Right kidney (tissue), 1 donor: ENCODE results near the gene MCU.
"Not testable (repeated sequence)": the region's sequence is repeated elsewhere in the genome, so short reads cannot be mapped to it uniquely, and the experiment has no call there.

Experiments
- DNase-seq: peaks from one replicate; pipeline ENCODE4 v3.0.0-alpha.2; 2016

Gene MCU

DNA sequence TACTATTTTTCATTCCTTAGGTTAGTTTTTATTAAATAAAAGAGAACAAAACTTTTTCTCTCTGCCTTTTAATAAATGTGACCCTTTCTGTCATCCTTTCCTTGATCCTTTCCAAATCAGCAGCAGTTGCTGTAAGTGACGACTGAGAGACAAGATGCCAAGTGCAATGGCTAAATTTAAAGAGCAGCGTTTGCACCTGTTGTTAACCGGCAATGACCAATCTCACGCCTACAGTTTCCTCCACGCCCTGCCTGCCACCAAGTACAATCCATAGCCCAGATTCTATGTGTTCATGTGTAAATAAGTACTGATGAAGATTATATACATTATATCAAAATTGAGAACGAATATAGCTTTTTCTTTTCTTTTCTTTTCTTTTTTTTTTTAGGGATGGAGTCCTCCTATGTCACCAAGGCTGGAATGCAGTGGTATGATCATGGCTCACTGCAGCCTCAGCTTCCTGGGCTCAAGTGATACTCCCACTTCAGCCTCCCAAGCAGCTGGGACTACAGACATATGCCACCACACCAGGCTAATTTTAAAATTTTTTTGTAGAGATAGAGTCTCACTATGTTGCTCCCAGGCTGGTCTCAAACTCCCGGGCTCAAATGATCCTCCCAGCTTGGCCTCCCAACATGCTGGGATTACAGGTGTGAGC, 6.5 kb upstream of the MCU start:
- no peak for DNase-seq

DNA sequence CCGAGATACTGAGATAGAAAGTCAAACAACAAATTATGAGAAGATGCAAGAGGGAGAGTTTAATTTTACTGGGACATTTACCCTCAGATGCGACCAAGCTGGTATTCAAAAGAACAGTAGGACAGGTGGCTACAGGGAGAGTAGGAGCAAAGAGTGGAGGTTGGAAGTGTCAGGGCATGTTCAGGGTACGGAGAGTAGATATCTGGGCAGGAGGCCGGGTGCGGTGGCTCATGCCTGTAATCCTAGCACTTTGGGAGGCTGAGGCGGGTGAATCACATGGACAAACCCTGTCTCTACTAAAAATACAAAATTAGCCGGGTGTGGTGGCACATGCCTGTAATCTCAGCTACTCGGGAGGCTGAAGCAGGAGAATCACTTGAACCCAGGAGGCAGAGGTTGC, 5.5 kb upstream of the MCU start:
- not testable (repeated sequence) for DNase-seq

DNA sequence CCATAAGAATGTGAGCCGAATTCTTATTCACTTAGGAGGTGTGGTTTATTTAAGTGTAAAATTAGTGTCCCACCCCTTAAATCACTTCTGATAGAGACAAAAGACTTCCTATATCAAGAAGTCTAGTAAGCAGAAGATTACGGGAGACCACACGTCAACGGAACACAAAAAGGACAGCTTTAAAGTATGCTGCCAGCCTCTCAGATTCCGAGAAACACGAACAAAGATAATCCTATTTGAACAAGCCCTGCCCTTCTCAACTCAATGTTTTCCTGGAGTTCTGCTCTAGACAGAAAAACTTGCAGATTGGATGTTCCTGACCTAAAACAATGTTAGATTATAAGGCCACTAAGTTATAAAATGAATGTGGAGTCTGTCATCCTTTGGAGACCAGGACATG, 4.9 kb upstream of the MCU start:
- DNase-seq: no peak

GRCh38 chr10:72688208-72688651, 3.7 kb upstream of the MCU start:
- no peak for DNase-seq

DNA sequence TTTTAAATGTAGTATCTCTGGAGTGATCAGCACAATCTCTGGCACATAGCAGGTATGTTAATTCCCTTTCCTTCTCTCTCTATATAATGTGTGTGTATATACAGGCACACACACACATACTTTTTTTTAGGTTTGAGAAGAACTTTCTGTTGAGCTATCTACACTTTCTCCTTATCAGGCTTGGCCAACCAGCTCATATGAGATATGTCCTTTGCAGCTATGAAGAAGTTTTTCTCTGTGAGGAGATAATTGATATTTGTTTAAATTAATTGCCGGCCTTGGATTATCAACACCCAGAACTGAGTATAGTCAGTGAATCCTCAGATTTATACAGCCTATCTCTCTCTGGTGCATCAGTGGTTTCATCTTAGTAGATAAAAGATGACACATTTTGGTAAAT, 2.3 kb upstream of the MCU start:
- DNase-seq: no peak

DNA sequence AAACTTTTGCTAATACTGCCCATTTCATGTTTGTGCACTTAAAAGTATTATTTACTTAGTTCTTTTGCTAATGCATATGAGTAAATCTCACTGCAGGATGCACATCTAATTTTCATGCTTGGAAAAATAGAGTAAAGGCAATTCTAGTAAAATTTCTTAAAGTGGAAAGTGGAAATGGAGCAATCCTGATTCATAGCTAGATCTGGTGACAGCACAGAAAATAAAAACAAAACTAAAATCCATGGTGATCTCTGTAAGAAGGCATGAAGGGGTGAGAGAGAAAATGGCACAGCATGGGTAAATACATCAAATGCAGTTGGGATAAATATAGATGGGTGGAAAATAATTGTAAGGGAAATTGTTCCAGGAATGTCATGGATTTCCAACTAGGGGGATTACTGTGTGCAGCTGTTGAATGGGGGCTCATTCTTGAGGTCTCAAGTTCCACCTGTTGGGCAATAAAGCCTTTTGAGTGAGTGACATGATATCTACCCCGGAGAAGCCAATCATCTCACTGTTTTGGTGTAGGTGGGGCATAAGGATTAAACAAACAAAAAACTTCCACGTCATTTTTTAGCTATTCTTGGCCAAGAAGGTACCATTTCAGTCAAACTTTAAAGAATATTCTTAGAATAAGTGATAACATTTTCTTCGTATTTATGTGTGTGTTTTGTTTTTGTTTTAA, 1.7 kb upstream of the MCU start:
- no peak for DNase-seq

DNA sequence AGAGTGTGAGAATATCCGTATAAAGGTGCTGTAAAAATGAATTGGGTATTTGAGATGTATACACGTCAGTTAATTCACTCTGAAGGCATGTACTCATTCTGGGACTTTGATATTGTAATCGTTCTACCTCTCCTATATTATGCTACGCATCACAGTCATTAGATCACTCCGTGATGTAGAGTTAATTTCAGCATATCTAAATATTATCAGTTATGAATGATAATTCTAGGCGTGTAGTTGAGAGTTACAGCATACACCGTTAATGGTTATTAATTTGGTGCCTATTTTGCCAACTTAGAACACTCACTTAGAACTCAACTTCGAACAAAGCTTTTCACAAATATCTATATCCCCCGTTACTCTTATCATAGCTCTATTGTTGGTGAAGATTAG, 477 bp upstream of the MCU start:
- no peak for DNase-seq

DNA sequence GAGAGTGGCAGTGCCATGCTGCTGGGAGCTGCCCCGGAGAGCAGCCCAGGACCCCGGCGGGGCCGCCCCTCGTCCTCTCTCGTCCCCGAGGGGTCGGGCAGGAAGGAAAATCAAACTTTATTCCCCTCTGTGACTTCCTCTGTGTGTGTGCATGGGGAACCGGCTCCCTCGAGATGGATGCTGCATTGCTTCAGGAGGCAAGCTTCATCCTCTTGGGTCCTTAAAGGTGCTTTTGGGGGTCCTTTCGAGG, 726 bp downstream of the MCU start:
- no peak for DNase-seq

DNA sequence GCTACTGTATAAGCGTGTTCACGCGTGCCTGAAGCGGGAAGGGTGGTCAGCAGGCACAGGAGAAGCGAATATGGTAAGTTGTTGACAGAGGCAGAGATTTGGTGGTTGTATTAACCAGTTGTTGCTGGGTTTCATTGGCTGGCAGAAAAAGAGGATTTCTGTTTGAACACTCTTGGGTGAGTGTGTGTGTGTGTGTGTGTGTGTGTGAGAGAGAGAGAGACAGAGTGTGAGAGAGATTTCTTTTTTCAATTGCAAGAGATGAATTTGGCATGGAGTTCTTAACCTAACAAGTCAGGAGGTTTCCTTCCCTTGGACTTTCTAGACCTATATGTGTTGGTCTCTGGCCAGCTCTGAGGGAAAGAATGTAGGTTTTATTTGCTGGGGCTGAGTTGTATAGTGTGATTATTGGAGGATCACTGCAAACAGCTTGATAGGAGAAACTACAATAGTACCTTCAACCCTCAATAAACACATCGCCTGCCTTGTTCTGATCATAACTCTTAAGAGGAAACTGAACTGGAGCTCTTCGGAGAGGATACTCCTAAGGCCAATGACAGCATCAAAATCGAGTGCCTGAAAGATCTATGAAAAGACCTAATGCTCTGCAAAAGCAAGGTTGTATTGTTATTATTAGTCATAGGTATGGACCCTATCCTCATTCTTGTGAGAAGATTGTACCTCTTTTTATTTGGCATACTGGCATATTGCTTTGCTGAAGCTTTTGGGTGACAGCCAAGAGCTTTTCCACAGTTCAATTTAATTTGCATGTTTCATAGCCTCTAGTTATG, 1.2 kb downstream of the MCU start:
- no peak for DNase-seq

DNA sequence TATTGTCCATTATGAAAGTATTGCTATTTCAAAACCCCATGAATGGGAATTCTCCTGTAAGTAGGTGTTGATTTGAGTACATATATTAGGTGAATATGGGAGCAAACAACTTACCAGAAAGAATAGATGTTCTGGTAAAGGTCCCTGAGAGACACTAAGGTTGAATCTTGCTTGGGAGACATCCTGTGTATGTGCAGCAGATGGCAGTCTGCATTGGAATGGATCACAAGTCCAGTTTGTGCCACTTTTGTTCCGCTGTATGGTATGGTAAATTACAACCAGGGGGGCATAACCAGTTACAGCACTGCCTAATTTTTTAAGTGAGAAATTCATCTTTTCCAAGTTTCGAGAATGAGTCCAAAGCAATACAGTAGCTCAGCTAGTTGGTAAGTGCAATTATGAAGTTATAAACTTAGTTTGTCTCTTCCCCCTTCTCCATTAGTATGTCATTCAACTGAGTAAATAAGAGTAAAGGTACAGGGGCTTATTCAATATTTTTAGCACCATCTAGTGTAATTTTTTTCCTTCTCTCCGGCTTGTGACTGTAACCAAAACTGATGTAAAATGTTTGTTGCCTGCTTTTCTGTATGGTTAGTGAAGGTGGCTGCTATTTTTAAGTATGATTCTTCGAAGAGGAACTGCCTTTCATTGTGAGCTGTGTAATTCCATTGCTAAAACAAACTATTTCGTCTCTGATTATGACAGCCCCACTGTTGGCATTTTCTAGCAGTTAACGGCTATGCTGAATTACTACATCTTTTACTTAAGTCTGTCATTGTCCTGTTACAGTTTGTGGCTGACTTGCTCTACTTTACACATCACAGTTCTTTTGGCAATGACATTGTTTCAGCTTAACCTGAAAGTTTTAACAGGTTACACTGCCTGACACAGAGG, 2.8 kb downstream of the MCU start:
- no peak for DNase-seq

- DNase-seq: no peak
Measured at GRCh38 chr10:72695496-72695895, 3.6 kb downstream of the MCU start.

GRCh38 chr10:72697716-72698115, 5.8 kb downstream of the MCU start:
- no peak for DNase-seq

- not testable (repeated sequence) for DNase-seq
Measured at GRCh38 chr10:72702465-72702864, 10.5 kb downstream of the MCU start.

GRCh38 chr10:72702868-72703581, 11.1 kb downstream of the MCU start:
- no peak for DNase-seq

GRCh38 chr10:72704117-72704516, 12.2 kb downstream of the MCU start:
- DNase-seq: no peak

- DNase-seq: no peak
Measured at GRCh38 chr10:72709041-72709440, 17.1 kb downstream of the MCU start.

- DNase-seq: no peak
Measured at GRCh38 chr10:72712136-72712535, 20.2 kb downstream of the MCU start.

GRCh38 chr10:72719941-72720592, 28.1 kb downstream of the MCU start:
- DNase-seq: no peak

GRCh38 chr10:72720814-72721660, 29.1 kb downstream of the MCU start:
- DNase-seq: no peak

- DNase-seq: no peak
Measured at GRCh38 chr10:72727130-72727529, 35.2 kb downstream of the MCU start.

- DNase-seq: no peak
Measured at GRCh38 chr10:72728462-72728861, 36.5 kb downstream of the MCU start.
